Spinal cord (tissue), 10 donors: ENCODE results near the gene SEPTIN5. TPM values are rescaled to one million over a fixed set of nuclear protein-coding genes. Genes with fewer than 3 reads are reported as not detected.
A peak's percentile ranks its signal among the peaks of the same experiment; 100 is the strongest.

Experiments used
- DNase-seq, 6 donors: peaks; one replicate each; pipeline versions ENCODE4 v3.0.0 to v3.0.0-alpha.2; 2013 to 2015; ENCODE audit warnings: low spot score in 6 of 6, low read depth in 4 of 6
- H3K27ac ChIP-seq: one replicate; pipeline ENCODE4 v1.5.1; 2013; ENCODE audit warnings: low read depth, low read length, control low read depth
- H3K27me3 ChIP-seq: one replicate; pipeline ENCODE4 v1.6.1; 2013; ENCODE audit warnings: low read length; ENCODE audit not compliant: control insufficient read depth, insufficient read depth
- H3K36me3 ChIP-seq: one replicate; pipeline ENCODE4 v1.6.1; 2013; ENCODE audit warnings: low read length; ENCODE audit not compliant: control insufficient read depth, insufficient read depth
- H3K4me1 ChIP-seq: one replicate; pipeline ENCODE4 v1.6.1; 2013; ENCODE audit warnings: low read length; ENCODE audit not compliant: control insufficient read depth, insufficient read depth
- H3K4me3 ChIP-seq: one replicate; pipeline ENCODE4 v1.5.1; 2013; ENCODE audit warnings: low read depth, low read length, control low read depth
- H3K9me3 ChIP-seq: one replicate; pipeline ENCODE4 v1.6.1; 2013; ENCODE audit warnings: low read length; ENCODE audit not compliant: control insufficient read depth, insufficient read depth
- WGBS: methylation state at CpG from one replicate; pipeline ENCODE4 v1.1.5; 2013; ENCODE audit warnings: missing lambda C conversion rate; ENCODE audit not compliant: insufficient coverage; 5-methylcytosine and 5-hydroxymethylcytosine counted together
- polyA plus RNA-seq, 2 donors: library from polyadenylated mRNA; unstranded; fragments of 120-200 nt; gene quantifications; one replicate each; pipeline ENCODE4 v1.2.1, GENCODE V29; 2013; ENCODE audit not compliant: insufficient read length in 2 of 2
- total RNA-seq, 2 donors: library from RNA; depleted of rRNA in 1 of 2; stranded (reverse); fragments of 120-200 nt in 1 of 2; fragments of >200 nt in 1 of 2; gene quantifications; one replicate each; pipeline versions ENCODE4 v1.2.3 to v1.2.4, GENCODE V29; 2013 to 2014
- donor health status: healthy.

Gene SEPTIN5
- total and polyA plus RNA-seq, 4 donors, result 82.9 to 294 (median 174) TPM

DNA sequence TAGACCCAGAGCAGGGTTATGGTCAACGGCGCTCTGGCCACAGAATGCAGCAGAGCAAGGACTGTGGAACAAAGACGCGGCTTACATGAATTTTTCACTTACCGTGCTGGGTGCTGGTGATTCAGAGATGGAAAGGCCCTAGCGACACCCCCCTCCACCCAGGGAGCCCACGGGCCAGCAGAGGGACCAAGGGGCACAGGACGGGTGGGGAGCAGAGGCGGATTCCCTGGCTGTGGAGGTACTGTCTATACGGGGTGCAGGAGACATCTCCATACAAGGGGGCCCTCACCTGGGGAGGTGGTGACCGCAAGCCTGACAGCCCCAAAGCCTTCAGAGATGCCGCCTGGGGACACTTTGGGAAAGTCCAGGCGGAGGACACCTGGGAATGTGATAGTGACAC lies 1.1 kb upstream of the SEPTIN5 start:
- Histone ChIP-seq H3K27me3 (no peaks in the 10 kb centered on the region), H3K27ac (no peak overlapping the region), H3K4me3 (no peak overlapping the region), H3K9me3 (no peaks in the 10 kb centered on the region), H3K4me1 (peaks cover 60% of the 10 kb centered on the region), H3K36me3 (peaks cover 20% of the 10 kb centered on the region)
- no peak for DNase-seq
- WGBS, result 93% methylated on average over 4 of the region's 13 CpGs

- no peak for DNase-seq
- Histone ChIP-seq H3K9me3 (no peaks in the 10 kb centered on the region), H3K27me3 (no peaks in the 10 kb centered on the region), H3K4me1 (peaks cover 64% of the 10 kb centered on the region), H3K36me3 (peaks cover 20% of the 10 kb centered on the region), H3K27ac (no peak overlapping the region), H3K4me3 (peak overlapping the region; percentile 38)
- 20% methylated on average over 38 of the region's 38 CpGs for WGBS
Measured at GRCh38 chr22:19713650-19714311, 522 bp upstream of the SEPTIN5 start.

- no peak overlapping the region for H3K27ac ChIP-seq
- peaks cover 34% of the 10 kb centered on the region for H3K36me3 ChIP-seq
- no peaks in the 10 kb centered on the region for H3K9me3 ChIP-seq
- no peak for DNase-seq
- H3K4me3 ChIP-seq, result peak overlapping the region; percentile 46
- H3K27me3 ChIP-seq, result peaks cover 3% of the 10 kb centered on the region
- WGBS, result 81% methylated on average over 4 of the region's 4 CpGs
- H3K4me1 ChIP-seq, result peaks cover 59% of the 10 kb centered on the region
Measured at GRCh38 chr22:19715188-19715930, 1.1 kb downstream of the SEPTIN5 start.

- Histone ChIP-seq H3K4me1 (peaks cover 59% of the 10 kb centered on the region), H3K4me3 (no peak overlapping the region), H3K36me3 (peaks cover 43% of the 10 kb centered on the region), H3K27me3 (peaks cover 7% of the 10 kb centered on the region), H3K27ac (no peak overlapping the region), H3K9me3 (no peaks in the 10 kb centered on the region)
- WGBS, result 59% methylated on average over 9 of the region's 11 CpGs
- no peak for DNase-seq
Measured at GRCh38 chr22:19716041-19716828, 1.9 kb downstream of the SEPTIN5 start.

DNA sequence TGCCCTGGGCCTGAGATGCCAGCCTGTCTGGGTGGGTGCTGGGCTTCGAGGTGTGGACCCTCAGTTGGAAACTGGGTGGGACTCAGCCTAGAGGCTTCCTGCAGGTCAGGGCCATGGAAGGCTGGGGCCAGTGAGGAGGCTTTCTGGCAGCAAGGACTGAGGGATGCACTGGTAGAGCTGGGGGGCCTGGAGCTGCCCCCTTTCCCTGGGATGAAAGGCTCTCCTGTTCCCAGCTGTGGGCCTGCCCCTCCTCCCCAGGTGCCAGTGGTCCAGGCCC lies 2.5 kb downstream of the SEPTIN5 start:
- peaks cover 7% of the 10 kb centered on the region for H3K27me3 ChIP-seq
- H3K4me3 ChIP-seq, result no peak overlapping the region
- H3K27ac ChIP-seq, result no peak overlapping the region
- H3K9me3 ChIP-seq, result no peaks in the 10 kb centered on the region
- DNase-seq, result no peak
- WGBS, result 100% methylated on average over 1 of the region's 1 CpG
- H3K36me3 ChIP-seq, result peaks cover 48% of the 10 kb centered on the region
- peaks cover 64% of the 10 kb centered on the region for H3K4me1 ChIP-seq

GRCh38 chr22:19717181-19717580 lies 2.9 kb downstream of the SEPTIN5 start:
- no peak overlapping the region for H3K4me3 ChIP-seq
- H3K4me1 ChIP-seq, result peaks cover 67% of the 10 kb centered on the region
- H3K9me3 ChIP-seq, result no peaks in the 10 kb centered on the region
- no peak overlapping the region for H3K27ac ChIP-seq
- H3K36me3 ChIP-seq, result peaks cover 52% of the 10 kb centered on the region
- 79% methylated on average over 6 of the region's 9 CpGs for whole genome bisulfite sequencing
- DNase-seq, result no peak
- peaks cover 8% of the 10 kb centered on the region for H3K27me3 ChIP-seq

- DNase-seq, result peak; percentile 40 to 90 (median 55)
- peaks cover 74% of the 10 kb centered on the region for H3K4me1 ChIP-seq
- 7% methylated on average over 90 of the region's 96 CpGs for WGBS
- H3K36me3 ChIP-seq, result peaks cover 59% of the 10 kb centered on the region
- H3K27ac ChIP-seq, result no peak overlapping the region
- no peaks in the 10 kb centered on the region for H3K9me3 ChIP-seq
- H3K27me3 ChIP-seq, result peaks cover 15% of the 10 kb centered on the region
- peak overlapping the region; percentile 28 for H3K4me3 ChIP-seq
Measured at GRCh38 chr22:19717691-19718455, 3.6 kb downstream of the SEPTIN5 start.

DNA sequence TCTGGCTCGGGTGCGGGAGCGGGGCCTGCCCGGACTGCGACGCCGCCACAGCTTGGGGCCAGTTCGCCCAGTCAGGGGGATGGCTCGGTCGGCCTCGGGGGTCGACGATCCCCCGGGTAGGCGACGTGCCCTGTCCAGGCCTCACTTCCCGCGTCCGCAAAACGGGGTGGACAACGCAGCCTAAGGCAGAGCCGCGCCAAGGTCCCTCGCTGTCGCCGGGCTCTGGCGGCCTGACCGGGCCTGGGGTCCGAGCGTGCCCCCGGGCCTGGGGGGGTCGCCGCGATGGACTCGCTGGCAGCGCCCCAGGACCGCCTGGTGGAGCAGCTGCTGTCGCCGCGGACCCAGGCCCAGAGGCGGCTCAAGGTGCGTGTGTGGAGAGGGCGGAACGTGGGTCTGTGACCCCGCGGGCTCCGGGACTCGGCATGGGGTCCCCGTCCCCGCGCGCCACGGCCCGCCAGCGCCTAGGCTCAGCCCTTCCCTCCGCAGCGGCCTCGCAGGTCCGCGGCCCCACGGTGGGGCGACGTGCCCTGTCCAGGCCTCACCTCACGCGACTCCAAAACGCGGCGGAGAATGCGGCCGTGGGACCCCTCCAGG lies 4.2 kb downstream of the SEPTIN5 start:
- Histone ChIP-seq H3K9me3 (no peaks in the 10 kb centered on the region), H3K36me3 (peaks cover 66% of the 10 kb centered on the region), H3K27me3 (peaks cover 18% of the 10 kb centered on the region), H3K4me1 (peaks cover 75% of the 10 kb centered on the region), H3K4me3 (no peak overlapping the region), H3K27ac (no peak overlapping the region)
- 5% methylated on average over 70 of the region's 70 CpGs for WGBS
- no peak for DNase-seq

GRCh38 chr22:19719050-19719482 lies 4.8 kb downstream of the SEPTIN5 start:
- no peak overlapping the region for H3K27ac ChIP-seq
- no peak overlapping the region for H3K4me3 ChIP-seq
- peaks cover 18% of the 10 kb centered on the region for H3K27me3 ChIP-seq
- H3K4me1 ChIP-seq, result peaks cover 71% of the 10 kb centered on the region
- 19% methylated on average over 29 of the region's 31 CpGs for WGBS
- no peak for DNase-seq
- H3K36me3 ChIP-seq, result peaks cover 67% of the 10 kb centered on the region
- no peaks in the 10 kb centered on the region for H3K9me3 ChIP-seq
